ENCODE data around the gene ZFYVE16.
"Not testable (repeated sequence)": the region's sequence is repeated elsewhere in the genome, so short reads cannot be mapped to it uniquely, and the experiment has no call there.

DNA sequence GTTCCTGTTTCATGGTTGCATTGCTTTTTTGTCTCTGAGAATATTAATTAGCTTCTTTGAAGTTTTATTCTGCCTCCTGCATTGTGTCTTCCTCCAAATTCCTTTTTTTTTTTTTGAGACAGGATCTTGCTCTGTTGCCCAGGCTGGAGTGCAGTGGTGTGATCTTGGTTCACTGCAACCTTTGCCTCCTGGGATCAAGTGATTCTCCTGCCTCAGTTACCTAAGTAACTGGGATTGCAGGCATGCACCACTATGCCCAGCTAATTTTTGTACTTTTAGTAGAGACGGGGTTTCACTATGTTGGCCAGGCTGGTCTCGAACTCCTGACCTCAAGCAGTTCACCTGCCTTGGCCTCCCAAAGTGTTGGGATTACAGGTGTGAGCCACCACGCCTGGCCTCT is 16.5 kb downstream of the ZFYVE16 start:
- TF ChIP-seq, protein P1, sequence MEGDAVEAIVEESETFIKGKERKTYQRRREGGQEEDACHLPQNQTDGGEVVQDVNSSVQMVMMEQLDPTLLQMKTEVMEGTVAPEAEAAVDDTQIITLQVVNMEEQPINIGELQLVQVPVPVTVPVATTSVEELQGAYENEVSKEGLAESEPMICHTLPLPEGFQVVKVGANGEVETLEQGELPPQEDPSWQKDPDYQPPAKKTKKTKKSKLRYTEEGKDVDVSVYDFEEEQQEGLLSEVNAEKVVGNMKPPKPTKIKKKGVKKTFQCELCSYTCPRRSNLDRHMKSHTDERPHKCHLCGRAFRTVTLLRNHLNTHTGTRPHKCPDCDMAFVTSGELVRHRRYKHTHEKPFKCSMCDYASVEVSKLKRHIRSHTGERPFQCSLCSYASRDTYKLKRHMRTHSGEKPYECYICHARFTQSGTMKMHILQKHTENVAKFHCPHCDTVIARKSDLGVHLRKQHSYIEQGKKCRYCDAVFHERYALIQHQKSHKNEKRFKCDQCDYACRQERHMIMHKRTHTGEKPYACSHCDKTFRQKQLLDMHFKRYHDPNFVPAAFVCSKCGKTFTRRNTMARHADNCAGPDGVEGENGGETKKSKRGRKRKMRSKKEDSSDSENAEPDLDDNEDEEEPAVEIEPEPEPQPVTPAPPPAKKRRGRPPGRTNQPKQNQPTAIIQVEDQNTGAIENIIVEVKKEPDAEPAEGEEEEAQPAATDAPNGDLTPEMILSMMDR (IDR thresholded peaks at IDR 0.05) = not testable (repeated sequence)
- not testable (repeated sequence) for TF ChIP-seq POLR2A (IDR thresholded peaks at IDR 0.05)

All from thyroid gland (tissue), 4 donors.